Lower lobe of right lung (tissue), 2 donors: ENCODE measurements around the gene EHD4. TPM values are rescaled to one million over a fixed set of nuclear protein-coding genes. Genes with fewer than 3 reads are reported as not detected.

Experiments
- ATAC-seq, 2 donors: fragments of 200-7000 bp; cut with Tn5 transposase; one replicate each; pipeline ENCODE4 v1.9.1; 2020 to 2022; ENCODE audit warnings: mild to moderate bottlenecking in 2 of 2, moderate library complexity in 2 of 2
- DNase-seq: peaks from one replicate; pipeline ENCODE4 v3.0.0-alpha.2; 2020
- H3K27ac ChIP-seq: fragments of 200-600 bp; one replicate; pipeline ENCODE4 v1.8.0; 2022
- H3K27me3 ChIP-seq: fragments of 200-600 bp; one replicate; pipeline ENCODE4 v1.8.0; 2022; ENCODE audit warnings: low read depth
- H3K36me3 ChIP-seq: fragments of 200-600 bp; one replicate; pipeline ENCODE4 v1.8.0; 2022; ENCODE audit warnings: mild to moderate bottlenecking
- H3K4me1 ChIP-seq: fragments of 200-600 bp; one replicate; pipeline ENCODE4 v1.8.0; 2022
- H3K4me3 ChIP-seq: fragments of 200-600 bp; one replicate; pipeline ENCODE4 v1.8.0; 2022; ENCODE audit warnings: mild to moderate bottlenecking
- H3K9me3 ChIP-seq: fragments of 200-600 bp; one replicate; pipeline ENCODE4 v1.8.0; 2022
- intact Hi-C: fragments of 100-400 bp; cut with DNase I; formaldehyde crosslinking; loops from one replicate; pipeline ENCODE4 v1.11.0; 2022
- total RNA-seq: library from RNA; stranded (reverse); fragmentation: NEBNext Ultra II Directional; extraction: Animal tissue kit (Norgen Biotek cat#: 25700); gene quantifications from one replicate; pipeline ENCODE4 v1.2.1, GENCODE V29; 2021
- TF ChIP-seq, protein P1 (sequence below): fragments of 200-600 bp; IDR thresholded peaks from one replicate; pipeline ENCODE4 v1.8.0; 2022; ENCODE audit warnings: antibody characterized with exemption, mild to moderate bottlenecking
- donor health status: DM: no; HTN: yes; CAD: no; lungs with severe emphysema.

The EHD4 gene
- total RNA-seq, 1 donor from 2014 or later = 35.0 TPM

DNA sequence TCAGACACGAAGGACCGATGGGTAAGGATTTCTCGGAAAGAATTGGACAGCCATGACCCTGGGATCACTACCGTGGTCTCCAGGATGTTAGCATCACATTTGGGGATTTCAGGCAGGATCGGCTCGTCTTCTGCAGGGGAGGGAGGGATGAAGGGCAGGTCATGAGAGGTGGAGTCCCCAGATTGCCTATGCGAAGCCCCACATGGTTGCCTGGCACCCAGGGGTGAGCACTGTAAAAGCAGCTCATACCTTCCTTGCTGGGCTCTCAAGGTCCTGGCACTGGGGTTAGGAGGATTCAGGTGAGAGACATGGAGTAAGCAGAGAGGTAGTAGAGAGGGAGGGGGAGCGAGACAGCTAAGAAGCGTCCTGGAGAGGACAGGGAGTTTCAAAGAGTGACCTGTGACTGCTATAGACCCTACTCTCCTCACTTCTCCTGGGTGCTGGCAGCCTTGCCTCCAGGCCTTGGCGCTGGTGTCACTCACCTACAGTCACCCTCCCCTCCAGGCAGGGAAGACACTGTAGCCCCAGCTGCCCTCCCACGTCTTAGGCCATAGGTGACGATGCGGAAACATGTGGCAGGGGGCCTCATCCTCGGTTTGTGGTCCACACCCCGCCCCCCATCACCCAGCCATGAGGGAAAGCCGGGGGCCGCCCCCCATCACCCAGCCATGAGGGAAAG lies 15.0 kb upstream of the EHD4 start:
- DNase-seq = no peak
- intact Hi-C loops = loop anchor here (10.0 kb wide), 1 partner anchor 77 kb away; no protein-coding TSS in a partner anchor

GRCh38 chr15:41985236-41986160 lies 13.1 kb upstream of the EHD4 start:
- no peaks in the 10 kb centered on the region for H3K36me3 ChIP-seq
- ATAC-seq (peak in 1 of 2 donors; percentile 11), DNase-seq (no peak)
- H3K4me1 ChIP-seq = no peaks in the 10 kb centered on the region
- H3K4me3 ChIP-seq = no peak overlapping the region
- no peaks in the 10 kb centered on the region for H3K9me3 ChIP-seq
- intact Hi-C loops = loop anchor here (10.0 kb wide), 1 partner anchor 79 kb away; no protein-coding TSS in a partner anchor
- H3K27me3 ChIP-seq = no peaks in the 10 kb centered on the region
- no peak overlapping the region for H3K27ac ChIP-seq
- TF ChIP-seq, protein P1, sequence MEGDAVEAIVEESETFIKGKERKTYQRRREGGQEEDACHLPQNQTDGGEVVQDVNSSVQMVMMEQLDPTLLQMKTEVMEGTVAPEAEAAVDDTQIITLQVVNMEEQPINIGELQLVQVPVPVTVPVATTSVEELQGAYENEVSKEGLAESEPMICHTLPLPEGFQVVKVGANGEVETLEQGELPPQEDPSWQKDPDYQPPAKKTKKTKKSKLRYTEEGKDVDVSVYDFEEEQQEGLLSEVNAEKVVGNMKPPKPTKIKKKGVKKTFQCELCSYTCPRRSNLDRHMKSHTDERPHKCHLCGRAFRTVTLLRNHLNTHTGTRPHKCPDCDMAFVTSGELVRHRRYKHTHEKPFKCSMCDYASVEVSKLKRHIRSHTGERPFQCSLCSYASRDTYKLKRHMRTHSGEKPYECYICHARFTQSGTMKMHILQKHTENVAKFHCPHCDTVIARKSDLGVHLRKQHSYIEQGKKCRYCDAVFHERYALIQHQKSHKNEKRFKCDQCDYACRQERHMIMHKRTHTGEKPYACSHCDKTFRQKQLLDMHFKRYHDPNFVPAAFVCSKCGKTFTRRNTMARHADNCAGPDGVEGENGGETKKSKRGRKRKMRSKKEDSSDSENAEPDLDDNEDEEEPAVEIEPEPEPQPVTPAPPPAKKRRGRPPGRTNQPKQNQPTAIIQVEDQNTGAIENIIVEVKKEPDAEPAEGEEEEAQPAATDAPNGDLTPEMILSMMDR = no peak

More for the DNA sequence above, 15.0 kb upstream of the EHD4 start:
- H3K4me3 ChIP-seq = no peak overlapping the region
- no peaks in the 10 kb centered on the region for H3K4me1 ChIP-seq
- TF ChIP-seq, protein P1 = no peak
- H3K27ac ChIP-seq = no peak overlapping the region
- no peaks in the 10 kb centered on the region for H3K27me3 ChIP-seq
- no peaks in the 10 kb centered on the region for H3K9me3 ChIP-seq
- ATAC-seq = no peak
- H3K36me3 ChIP-seq = no peaks in the 10 kb centered on the region

DNA sequence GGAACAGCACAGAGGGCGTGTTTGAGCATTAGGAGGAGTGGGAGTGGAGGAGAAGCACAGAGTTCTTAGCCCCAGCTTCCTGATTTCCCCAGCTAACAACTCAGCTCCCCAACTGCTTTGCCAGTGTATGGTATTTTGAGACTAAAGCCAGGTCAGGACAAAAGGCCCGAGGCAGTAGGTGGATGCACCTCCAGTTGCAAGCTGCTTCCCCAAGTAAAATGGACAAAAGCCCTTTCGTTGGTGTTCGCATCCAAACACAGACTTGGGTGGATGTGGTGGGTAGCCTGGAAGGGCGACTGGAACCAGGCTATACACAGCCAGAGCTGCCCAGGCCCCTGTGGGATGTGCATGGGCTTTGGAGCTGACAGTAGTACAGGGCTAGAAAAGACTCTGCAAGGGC lies 12.3 kb upstream of the EHD4 start:
- H3K27ac ChIP-seq = no peak overlapping the region
- intact Hi-C loops = loop anchor here (10.0 kb wide), 1 partner anchor 80 kb away; no protein-coding TSS in a partner anchor
- H3K36me3 ChIP-seq = no peaks in the 10 kb centered on the region
- no peak overlapping the region for H3K4me3 ChIP-seq
- no peaks in the 10 kb centered on the region for H3K4me1 ChIP-seq
- no peaks in the 10 kb centered on the region for H3K9me3 ChIP-seq
- H3K27me3 ChIP-seq = no peaks in the 10 kb centered on the region
- ATAC-seq = no peak
- TF ChIP-seq, protein P1 = no peak
- no peak for DNase-seq

DNA sequence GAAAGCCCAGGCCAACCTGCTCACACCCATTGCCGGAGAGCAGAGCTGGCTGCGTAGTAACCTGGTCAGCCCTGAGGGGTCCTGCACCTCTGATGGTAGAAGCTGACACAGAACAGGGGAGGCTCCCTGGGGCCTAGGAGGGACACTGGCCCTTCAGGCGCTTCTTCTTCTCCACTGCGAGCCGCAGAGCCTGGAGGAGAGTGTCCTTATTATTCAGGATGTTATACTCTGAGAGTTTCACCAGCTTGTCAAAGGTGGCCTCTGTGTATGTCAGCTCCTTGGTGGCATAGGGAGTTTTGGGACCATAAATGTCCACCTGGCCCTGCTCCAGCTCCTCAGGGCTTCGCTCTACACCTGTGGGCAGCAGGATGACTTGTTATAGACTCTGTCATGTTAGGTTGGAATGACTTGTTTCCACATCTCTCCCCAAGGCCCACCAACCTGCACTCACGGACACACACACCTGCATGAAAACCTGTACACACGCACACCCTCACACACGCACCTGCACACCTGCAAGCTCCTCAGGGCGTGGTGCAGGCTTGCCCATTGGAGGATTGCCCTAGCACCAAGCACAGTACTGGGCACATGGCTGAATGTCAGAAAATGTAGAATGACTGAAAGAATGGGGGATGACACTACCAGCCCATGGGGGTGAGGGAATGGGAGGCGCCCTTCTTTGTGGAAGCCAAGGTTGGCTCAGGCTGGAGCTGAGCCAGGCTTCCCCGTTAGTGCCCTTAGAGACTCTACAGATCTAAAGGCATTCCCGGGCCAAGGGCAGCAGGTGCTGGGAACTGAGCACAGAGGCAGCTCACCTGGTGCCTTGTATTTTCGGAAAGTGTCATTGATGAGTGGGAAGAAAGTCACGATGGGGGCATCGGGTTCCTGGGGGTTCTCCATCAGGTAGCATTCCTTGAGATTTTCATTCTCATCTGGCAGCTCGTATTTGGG lies 11.5 kb upstream of the EHD4 start:
- H3K36me3 ChIP-seq = no peaks in the 10 kb centered on the region
- ATAC-seq = no peak
- no peaks in the 10 kb centered on the region for H3K27me3 ChIP-seq
- H3K27ac ChIP-seq = no peak overlapping the region
- no peaks in the 10 kb centered on the region for H3K9me3 ChIP-seq
- TF ChIP-seq, protein P1 = no peak
- no peak overlapping the region for H3K4me3 ChIP-seq
- no peak for DNase-seq
- no peaks in the 10 kb centered on the region for H3K4me1 ChIP-seq
- intact Hi-C loops = loop anchor here (10.0 kb wide), 1 partner anchor 81 kb away; no protein-coding TSS in a partner anchor

GRCh38 chr15:41983221-41983620 lies 10.9 kb upstream of the EHD4 start:
- Histone ChIP-seq H3K27me3 (no peaks in the 10 kb centered on the region), H3K36me3 (no peaks in the 10 kb centered on the region), H3K4me3 (no peak overlapping the region), H3K4me1 (no peaks in the 10 kb centered on the region), H3K27ac (no peak overlapping the region), H3K9me3 (no peaks in the 10 kb centered on the region)
- ATAC-seq (peak in 1 of 2 donors; percentile 25), DNase-seq (no peak)
- TF ChIP-seq, protein P1 = no peak
- intact Hi-C loops = loop anchor here (10.0 kb wide), 1 partner anchor 82 kb away; no protein-coding TSS in a partner anchor
